HepG2 (cell line): ENCODE data around the gene EXOC3L4. TPM values are rescaled to one million over a fixed set of nuclear protein-coding genes. Genes with fewer than 3 reads are reported as not detected.

Experiments
- CBX1 ChIP-seq: IDR thresholded peaks from one replicate; pipeline ENCODE4 v1.6.1; 2016; ENCODE audit warnings: antibody characterized with exemption, low read depth
- CENPX ChIP-seq: sonication (generic); formaldehyde crosslinking; IDR thresholded peaks from 2 replicates; pipeline ENCODE4 v1.9.0; 2021; ENCODE audit warnings: mild to moderate bottlenecking, missing genetic modification reagents, moderate library complexity
- HNRNPK ChIP-seq: fragments of 200-400 bp; formaldehyde crosslinking; IDR thresholded peaks from 2 replicates; pipeline ENCODE4 v1.6.1; 2018; ENCODE audit warnings: low read length, low read depth, moderate library complexity, mild to moderate bottlenecking; ENCODE audit not compliant: poor library complexity, severe bottlenecking
- HOMEZ ChIP-seq: IDR thresholded peaks from 2 replicates; pipeline ENCODE4 v1.6.1; 2016; ENCODE audit warnings: low read depth
- HOXA9 ChIP-seq: sonication (generic); formaldehyde crosslinking; IDR thresholded peaks from 2 replicates; pipeline ENCODE4 v1.8.1; 2022; ENCODE audit warnings: missing genetic modification reagents, mild to moderate bottlenecking, moderate library complexity, borderline replicate concordance
- KMT2B ChIP-seq: IDR thresholded peaks from 2 replicates; pipeline ENCODE4 v1.6.1; 2016; ENCODE audit warnings: missing genetic modification reagents, missing compliant biosample characterization
- PCBP1 ChIP-seq: fragments of 200-400 bp; formaldehyde crosslinking; IDR thresholded peaks from 2 replicates; pipeline ENCODE4 v1.6.1; 2017; ENCODE audit warnings: mild to moderate bottlenecking, low read depth, low read length, borderline replicate concordance
- PHF20 ChIP-seq: sonication (generic); formaldehyde crosslinking; IDR thresholded peaks from 2 replicates; pipeline ENCODE4 v1.5.0; 2020; ENCODE audit warnings: mild to moderate bottlenecking, missing genetic modification reagents
- PRMT3 ChIP-seq: sonication (generic); formaldehyde crosslinking; IDR thresholded peaks from 2 replicates; pipeline ENCODE4 v1.8.1; 2022; ENCODE audit warnings: low read depth, mild to moderate bottlenecking, moderate library complexity, missing genetic modification reagents, borderline replicate concordance
- RBAK ChIP-seq: sonication (generic); formaldehyde crosslinking; IDR thresholded peaks from 2 replicates; pipeline ENCODE4 v1.5.1; 2020; ENCODE audit warnings: mild to moderate bottlenecking, missing genetic modification reagents
- REPIN1 ChIP-seq: sonication (generic); formaldehyde crosslinking; IDR thresholded peaks from 2 replicates; pipeline ENCODE4 v1.8.0; 2022; ENCODE audit warnings: missing genetic modification reagents, low read depth, mild to moderate bottlenecking, borderline replicate concordance
- SETDB1 ChIP-seq: sonication (generic); formaldehyde crosslinking; IDR thresholded peaks from 2 replicates; pipeline ENCODE4 v1.5.1; 2020; ENCODE audit warnings: missing genetic modification reagents, mild to moderate bottlenecking, borderline replicate concordance
- SIN3A ChIP-seq: IDR thresholded peaks from 2 replicates; pipeline ENCODE4 v1.6.1; 2011; ENCODE audit warnings: low read depth, mild to moderate bottlenecking, control low read depth, low read length, borderline replicate concordance
- SMC3 ChIP-seq: IDR thresholded peaks from 2 replicates; pipeline ENCODE4 v1.6.1; 2011; ENCODE audit warnings: low read length, improper control_type of control experiment
- SYNCRIP ChIP-seq: fragments of 200-400 bp; formaldehyde crosslinking; IDR thresholded peaks from 2 replicates; pipeline ENCODE4 v1.6.1; 2018; ENCODE audit warnings: mild to moderate bottlenecking, low read depth, low read length; ENCODE audit not compliant: insufficient read depth
- TARDBP ChIP-seq: sonication (generic); formaldehyde crosslinking; IDR thresholded peaks from 2 replicates; pipeline ENCODE4 v1.8.0; 2022; ENCODE audit warnings: mild to moderate bottlenecking, missing genetic modification reagents
- TRIM24 ChIP-seq: sonication (generic); formaldehyde crosslinking; IDR thresholded peaks from 2 replicates; pipeline ENCODE4 v1.8.0; 2022; ENCODE audit warnings: mild to moderate bottlenecking, missing genetic modification reagents
- XRCC5 ChIP-seq: fragments of 200-400 bp; formaldehyde crosslinking; optimal IDR thresholded peaks from 2 replicates; pipeline ENCODE3; 2017; ENCODE audit warnings: mild to moderate bottlenecking, low read length
- ZBTB4 ChIP-seq: sonication (generic); formaldehyde crosslinking; IDR thresholded peaks from 2 replicates; pipeline ENCODE4 v1.4.0; 2020; ENCODE audit warnings: missing genetic modification reagents, mild to moderate bottlenecking, borderline replicate concordance
- ZFX ChIP-seq: sonication (generic); formaldehyde crosslinking; IDR thresholded peaks from 2 replicates; pipeline ENCODE4 v1.4.0; 2020; ENCODE audit warnings: mild to moderate bottlenecking, low read depth, missing genetic modification reagents, moderate library complexity
- ZNF326 ChIP-seq: sonication (generic); formaldehyde crosslinking; IDR thresholded peaks from 2 replicates; pipeline ENCODE4 v1.4.0; 2020; ENCODE audit warnings: missing genetic modification reagents, borderline replicate concordance
- ZNF414 ChIP-seq: sonication (generic); formaldehyde crosslinking; IDR thresholded peaks from 2 replicates; pipeline ENCODE4 v1.5.0; 2020; ENCODE audit warnings: missing genetic modification reagents
- ZNF468 ChIP-seq: sonication (generic); formaldehyde crosslinking; IDR thresholded peaks from 2 replicates; pipeline ENCODE4 v1.8.0; 2022; ENCODE audit warnings: mild to moderate bottlenecking, moderate library complexity, missing genetic modification reagents
- ZNF615 ChIP-seq: sonication (generic); formaldehyde crosslinking; IDR thresholded peaks from 2 replicates; pipeline ENCODE4 v1.5.0; 2020; ENCODE audit warnings: mild to moderate bottlenecking, missing genetic modification reagents, borderline replicate concordance
- ZNF749 ChIP-seq: sonication (generic); formaldehyde crosslinking; IDR thresholded peaks from 2 replicates; pipeline ENCODE4 v1.8.0; 2022; ENCODE audit warnings: mild to moderate bottlenecking, missing genetic modification reagents, moderate library complexity, borderline replicate concordance
- polyA plus RNA-seq, 8 experiments: library from polyadenylated mRNA; depleted of rRNA in 3 of 8; stranded (reverse) in 7 of 8; unstranded in 1 of 8; fragments of >200 nt; fragmentation: Illumina TruSeq in 4 of 8; extraction: Trizol in 4 of 8; gene quantifications; 2 replicates each; pipeline versions ENCODE4 v1.2.1 to v1.2.3, GENCODE V29; 2011 to 2016; ENCODE audit warnings: low read depth in 4 of 8, missing spikeins in 1 of 8, mixed read lengths in 1 of 8; ENCODE audit not compliant: insufficient read depth in 1 of 8
- total RNA-seq, 5 experiments: library from RNA; depleted of rRNA; stranded (reverse); fragments of >200 nt; fragmentation: Illumina TruSeq; extraction: Trizol; gene quantifications; 2 replicates each; pipeline ENCODE4 v1.2.3, GENCODE V29; 2016; ENCODE audit warnings: low read depth in 1 of 5

The EXOC3L4 gene
- total and polyA plus RNA-seq, 2 of the 13 experiments (the other 11 are each of a cell fraction or from before 2014, with no cell fraction given): 11.8 to 27.0 TPM

GRCh38 chr14:103113303-103113702 lies 18.8 kb downstream of the EXOC3L4 start (continued):
- TF ChIP-seq SIN3A (no peak), SYNCRIP (no peak), XRCC5 (no peak), ZNF749 (CRISPR knock-in tag) (0 out of 2 replicates have a peak, but pooled peaks have one; percentile 15), HOXA9 (CRISPR knock-in tag) (0 out of 2 replicates have a peak, but pooled peaks have one; percentile 31), SMC3 (no peak), TRIM24 (CRISPR knock-in tag) (no peak), ZNF615 (CRISPR knock-in tag) (no peak), SETDB1 (CRISPR knock-in tag) (no peak), CBX1 (no peak), PRMT3 (CRISPR knock-in tag) (no peak; the same call in 1 of the 2 replicates), HOMEZ (CRISPR knock-in tag) (no peak), ZNF468 (CRISPR knock-in tag) (0 out of 2 replicates have a peak, but pooled peaks have one; percentile 66), REPIN1 (no peak), PCBP1 (no peak), KMT2B (CRISPR knock-in tag) (no peak), ZNF326 (CRISPR knock-in tag) (peak; percentile 83; the same call in 1 of the 2 replicates), CENPX (CRISPR knock-in tag) (no peak), TARDBP (CRISPR knock-in tag) (0 out of 2 replicates have a peak, but pooled peaks have one; percentile 41), PHF20 (CRISPR knock-in tag) (no peak), ZBTB4 (CRISPR knock-in tag) (no peak), ZFX (CRISPR knock-in tag) (peak; percentile 7), RBAK (CRISPR knock-in tag) (no peak), ZNF414 (CRISPR knock-in tag) (no peak), HNRNPK (no peak)
